Ramos (cell line): ENCODE data around the gene ZNF790.

Source experiments
- in situ Hi-C: fragments of 300-500 bp; cut with MboI; formaldehyde crosslinking; loops from one replicate; pipeline ENCODE4 v1.14.3; 2022; ENCODE audit warnings: low sequenced_read_pairs; ENCODE audit not compliant: unreplicated experiment

The ZNF790 gene

DNA sequence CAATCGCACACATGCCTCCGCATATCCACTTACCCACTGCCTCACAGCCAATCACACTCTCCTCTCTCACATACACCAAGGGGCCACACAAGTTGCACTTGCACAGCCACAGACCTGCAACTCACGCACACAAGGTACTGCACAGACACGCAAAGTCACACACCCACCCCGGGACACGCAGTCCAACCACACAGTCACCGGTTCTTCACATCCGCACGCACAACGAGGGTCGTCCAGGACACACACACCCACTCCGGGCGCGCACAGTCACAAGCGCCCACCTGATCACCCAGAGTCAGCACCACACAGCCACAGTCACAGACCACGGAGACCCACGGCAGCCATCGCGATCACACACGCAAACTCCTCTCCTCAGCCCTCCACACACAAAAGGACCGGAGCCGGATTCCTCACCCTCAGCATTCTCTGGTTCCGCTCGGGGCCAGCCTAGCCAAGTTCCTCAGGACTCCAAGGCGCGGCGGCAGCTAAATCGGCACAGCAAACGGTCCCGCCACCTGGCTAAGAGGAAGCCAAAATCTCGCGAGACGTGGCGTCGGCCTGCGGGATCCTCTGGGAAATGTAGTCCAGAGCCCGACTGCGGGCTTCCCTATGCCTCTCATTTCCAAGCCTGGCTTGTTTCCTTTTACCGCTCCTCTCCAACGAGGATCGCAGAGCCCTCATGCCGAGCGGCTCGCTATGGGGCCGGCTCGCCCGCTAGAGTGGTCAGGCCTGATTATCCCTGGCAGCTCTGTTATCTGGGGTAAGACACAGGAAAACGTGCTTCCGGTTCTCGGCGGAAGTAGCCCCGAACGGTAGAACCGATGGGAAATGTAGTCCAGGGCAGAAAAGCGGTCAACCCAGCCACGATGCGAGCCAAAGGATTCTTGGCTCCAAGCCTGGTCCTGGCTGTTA, 65.6 kb downstream of the ZNF790 start, which contains the start of gene ZNF850:
Gene ZNF850 (minus strand): TSS at position 497 of the 912 bp plus-strand sequence. CDS start 10,201 bp downstream, outside the sequence.
- in situ Hi-C loops = no loop called here

GRCh38 chr19:36771261-36772231, 66.6 kb downstream of the ZNF790 start:
- in situ Hi-C loops = no loop called here
